ENCODE results near the gene B3GALNT2.

DNA sequence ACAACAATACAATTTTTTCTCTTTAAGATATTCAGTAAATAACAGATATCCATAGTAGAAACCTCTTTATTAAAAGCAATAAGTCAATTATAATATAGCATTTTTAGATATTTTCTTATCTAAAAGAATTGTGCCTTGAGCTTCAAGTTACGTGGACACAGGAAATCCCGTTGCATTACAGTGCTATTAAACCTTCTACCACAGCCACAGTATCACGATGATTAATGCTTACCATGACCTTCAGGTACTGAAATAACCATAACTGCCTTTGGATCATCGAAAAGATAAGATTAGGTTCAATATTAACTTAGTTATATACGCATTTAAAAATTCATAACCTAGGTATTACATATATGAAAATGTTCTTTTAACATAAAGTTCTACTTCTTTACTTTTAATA, 17.9 kb downstream of the B3GALNT2 start:
- TF ChIP-seq YY1 (IDR thresholded peaks at IDR 0.05; ENCODE audit: insufficient read depth, insufficient read length) (no peak), ZNF274 (IDR thresholded peaks at IDR 0.05; ENCODE audit: low read depth, low read length) (no peak), SUZ12 (IDR thresholded peaks at IDR 0.05; ENCODE audit: extremely low read depth, insufficient read depth, insufficient read length) (no peak)

Data from NT2/D1 (cell line).